Heart left ventricle (tissue), 16 donors: ENCODE measurements around the gene OSR1. TPM values are rescaled to one million over a fixed set of nuclear protein-coding genes. Genes with fewer than 3 reads are reported as not detected.

Experiments used
- ATAC-seq, 4 donors: fragments of 200-7000 bp; cut with Tn5 transposase; one replicate each; pipeline ENCODE4 v1.9.1; 2020 to 2022; ENCODE audit warnings: moderate library complexity in 4 of 4, mild to moderate bottlenecking in 3 of 4, moderate number of reproducible peaks in 1 of 4
- DNase-seq, 5 donors: peaks; one replicate each; pipeline ENCODE4 v3.0.0-alpha.2; 2020
- H3K27ac ChIP-seq, 12 donors: fragments of 200-600 bp; sonication (generic) in 4 of 12; one replicate each; pipeline versions ENCODE4 v1.5.0 to v1.8.0; 2016 to 2022; ENCODE audit warnings: mild to moderate bottlenecking in 2 of 12
- H3K27me3 ChIP-seq, 9 donors: fragments of 200-600 bp; sonication (generic) in 2 of 9; one replicate each; pipeline versions ENCODE4 v1.5.1 to v1.8.0; 2016 to 2022; ENCODE audit warnings: mild to moderate bottlenecking in 3 of 9
- H3K36me3 ChIP-seq, 9 donors: fragments of 200-600 bp; sonication (generic) in 2 of 9; one replicate each; pipeline versions ENCODE4 v1.5.0 to v1.8.0; 2018 to 2022; ENCODE audit warnings: mild to moderate bottlenecking in 2 of 9
- H3K4me1 ChIP-seq, 12 donors: fragments of 200-600 bp; sonication (generic) in 4 of 12; one replicate each; pipeline versions ENCODE4 v1.5.0 to v1.8.0; 2016 to 2022; ENCODE audit warnings: mild to moderate bottlenecking in 3 of 12
- H3K4me3 ChIP-seq, 12 donors: fragments of 200-600 bp; sonication (generic) in 4 of 12; one replicate each; pipeline versions ENCODE4 v1.5.0 to v1.8.0; 2017 to 2022; ENCODE audit warnings: mild to moderate bottlenecking in 9 of 12, moderate library complexity in 4 of 12
- H3K9me3 ChIP-seq, 12 donors: fragments of 200-600 bp; sonication (generic) in 4 of 12; one replicate each; pipeline versions ENCODE4 v1.5.0 to v1.8.0; 2016 to 2022; ENCODE audit warnings: mild to moderate bottlenecking in 1 of 12
- CTCF ChIP-seq, 12 donors: fragments of 200-600 bp; sonication (generic) in 4 of 12; IDR thresholded peaks; one replicate each; pipeline versions ENCODE4 v1.5.0 to v1.8.0; 2018 to 2022; ENCODE audit warnings: antibody characterized with exemption in 12 of 12, mild to moderate bottlenecking in 5 of 12
- POLR2A ChIP-seq, 2 donors: fragments of 450-650 bp; IDR thresholded peaks; one replicate each; pipeline ENCODE4 v1.6.1; 2017; ENCODE audit warnings: antibody characterized with exemption in 2 of 2, mild to moderate bottlenecking in 2 of 2, moderate library complexity in 2 of 2
- WGBS, 4 donors: extraction: QIAGEN DNeasy Blood & Tissue Kit in 2 of 4; methylation state at CpG; one replicate each; pipeline versions ENCODE4 v1.1.5 to v1.1.7; 2013 to 2018; 5-methylcytosine and 5-hydroxymethylcytosine counted together
- intact Hi-C, 10 donors: fragments of 100-400 bp; cut with DNase I; formaldehyde crosslinking; loops; one replicate each; pipeline versions ENCODE4 v1.11.1 to v1.14.2; 2022
- polyA plus RNA-seq, 2 donors: library from polyadenylated mRNA; stranded (reverse); fragments of 200-250 nt; gene quantifications; one replicate each; pipeline ENCODE4 v1.2.3, GENCODE V29; 2013
- total RNA-seq, 9 donors: library from RNA; depleted of rRNA in 2 of 9; stranded (reverse); fragments of >200 nt in 2 of 9; fragmentation: NEBNext Ultra II Directional in 3 of 9; extraction: Animal tissue kit (Norgen Biotek cat#: 25700) in 3 of 9; gene quantifications; one replicate each; pipeline versions ENCODE4 v1.1.0 to v1.2.4, GENCODE V29; 2016 to 2023
- donor health status: ischemic (EF 13 %, LVEDD 7.1; RV severe dilation, severe dysfunction).
- donor health status: healthy with polysubstance abuse.
- donor health status: DM: no; HTN: yes; CAD: no.
- donor health status: DM: no; HTN: no; CAD: no.
- donor health status: ischemic (EF 25% LVEDD 6.9; RV normal size, moderate dysfunction).
- donor health status: ischemic (EF 25% LVEDD 5.7; RV mildly dilated, moderate dysfunction).
- donor health status: healthy.
- donor health status: DM: yes; HTN: yes; CAD: no.
- donor health status: ischemic (EF 35%, LVEDD 5.7; RV mildly dilated, moderate dysfunction).
- donor health status: nonischemic (EF 11% LVEDD 7.7; RV severe dilation, severe dysfunction).
- donor health status: DM: yes; HTN: yes; CAD: no.
- donor health status: PGD.
- donor health status: ischemic (EF 29% LVEDD 5.4; RV normal size, mild dysfunction).
- donor health status: nonischemic (EF 23%, LVEDD 6.1; RV moderate dilation, normal function).

The OSR1 gene
- total and polyA plus RNA-seq, 11 donors: 1.4 to 26.0 (median 4.7) TPM

- TF ChIP-seq CTCF (IDR thresholded peaks at IDR 0.05) (no peak), POLR2A (IDR thresholded peaks at IDR 0.05) (no peak)
- DNase-seq (peak in 1 of 5 donors; percentile 38), ATAC-seq (no peak)
- Histone ChIP-seq H3K4me3 (peak overlapping the region in 8 of 12 donors; percentile 10 to 36 (median 27)), H3K9me3 (no peaks in the 10 kb centered on the region), H3K36me3 (peaks cover 0 to 17% (median 0%) of the 10 kb centered on the region in 9 donors), H3K4me1 (peaks cover 0 to 38% (median 14%) of the 10 kb centered on the region in 12 donors), H3K27ac (peak overlapping the region in 1 of 12 donors; percentile 52), H3K27me3 (peaks cover 0 to 74% (median 30%) of the 10 kb centered on the region in 9 donors)
- 45 to 52% (median 49%) methylated on average over 24 to 29 of the region's 29 CpGs for WGBS, 4 donors
- intact Hi-C loops: loop anchor here in 3 of 10 donors (5.0 to 10.0 kb wide), 6 partner anchors 307 to 917 kb away; no protein-coding TSS in a partner anchor
These were observed 6.3 kb downstream of the OSR1 start for GRCh38 chr2:19351899-19352697.

DNA sequence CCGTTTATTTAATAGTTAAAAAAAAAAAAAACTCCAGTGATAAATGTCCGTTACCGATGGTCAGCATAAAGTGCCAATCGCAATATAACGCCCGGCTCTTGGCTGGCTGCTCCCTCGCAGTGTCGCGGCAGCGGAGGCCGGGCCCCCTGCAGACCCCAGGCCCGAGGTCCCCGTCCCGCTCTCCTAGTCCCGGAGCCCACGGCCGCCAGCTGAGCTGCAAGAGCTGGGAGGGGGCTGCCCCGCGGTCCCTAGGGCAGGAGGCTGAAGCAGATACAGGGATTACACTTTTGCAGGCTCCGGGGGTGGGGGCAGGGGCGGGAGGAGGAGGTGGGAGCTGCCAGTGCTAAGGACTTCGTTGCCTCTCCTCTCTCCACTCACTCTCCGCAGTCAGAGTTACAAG is 6.9 kb downstream of the OSR1 start:
- H3K36me3 ChIP-seq: peaks cover 0 to 17% (median 0%) of the 10 kb centered on the region in 9 donors
- 44 to 54% (median 48%) methylated on average over 23 of the region's 23 CpGs for WGBS, 4 donors
- H3K4me3 ChIP-seq: peak overlapping the region in 8 of 12 donors; percentile 10 to 36 (median 27)
- H3K27ac ChIP-seq: peak overlapping the region in 1 of 12 donors; percentile 93
- peaks cover 0 to 38% (median 14%) of the 10 kb centered on the region in 12 donors for H3K4me1 ChIP-seq
- DNase-seq: no peak
- ATAC-seq: no peak
- TF ChIP-seq CTCF (IDR thresholded peaks at IDR 0.05) (no peak), POLR2A (IDR thresholded peaks at IDR 0.05) (no peak)
- H3K27me3 ChIP-seq: peaks cover 0 to 68% (median 24%) of the 10 kb centered on the region in 9 donors
- H3K9me3 ChIP-seq: no peaks in the 10 kb centered on the region
- intact Hi-C loops: loop anchor here in 3 of 10 donors (5.0 to 10.0 kb wide), 6 partner anchors 307 to 917 kb away; no protein-coding TSS in a partner anchor

DNA sequence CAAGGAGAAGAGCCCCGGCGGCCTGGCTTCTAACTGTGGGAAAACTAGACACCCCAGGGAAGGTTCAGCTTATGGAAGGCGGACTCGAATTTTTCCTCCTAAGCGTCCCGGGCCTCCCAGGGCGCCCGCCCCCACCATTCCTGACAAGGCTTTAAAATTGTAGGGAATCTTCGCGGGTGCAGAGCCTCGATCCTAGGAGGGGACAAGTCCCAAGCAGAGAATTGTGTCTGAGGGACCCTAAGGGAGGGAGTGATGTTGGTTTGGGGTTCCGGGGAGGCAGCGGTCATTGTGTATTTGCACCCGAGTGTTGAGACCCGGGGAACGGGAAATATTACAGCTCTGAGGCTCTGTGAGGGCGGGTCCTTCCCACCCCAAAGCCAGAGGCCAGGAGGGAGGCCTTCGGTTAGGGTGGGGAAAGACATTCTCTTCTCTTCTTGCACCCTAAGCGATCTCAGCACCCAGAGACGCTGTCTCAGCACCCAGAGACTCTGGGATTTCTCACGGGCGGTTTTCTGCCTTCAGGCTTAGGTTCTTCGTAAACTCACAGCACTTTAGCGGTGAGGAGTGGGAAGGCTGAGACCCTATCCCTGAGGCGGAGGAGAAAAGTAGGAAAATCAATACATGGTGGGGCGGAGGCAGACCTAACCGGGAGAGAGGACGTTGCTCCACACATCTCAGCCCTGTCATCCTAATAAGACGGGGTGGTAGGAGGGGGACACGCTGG is 7.6 kb downstream of the OSR1 start:
- ATAC-seq: no peak
- TF ChIP-seq POLR2A (IDR thresholded peaks at IDR 0.05) (no peak), CTCF (IDR thresholded peaks at IDR 0.05) (no peak)
- H3K9me3 ChIP-seq: no peaks in the 10 kb centered on the region
- WGBS, 4 donors: 49 to 61% (median 52%) methylated on average over 29 to 30 of the region's 30 CpGs
- DNase-seq: no peak
- intact Hi-C loops: loop anchor here in 4 of 10 donors (1.0 to 10.0 kb wide), 7 partner anchors 306 to 916 kb away; no protein-coding TSS in a partner anchor
- H3K36me3 ChIP-seq: peaks cover 0 to 17% (median 0%) of the 10 kb centered on the region in 9 donors
- H3K4me1 ChIP-seq: peaks cover 0 to 31% (median 14%) of the 10 kb centered on the region in 12 donors
- H3K4me3 ChIP-seq: peak overlapping the region in 9 of 12 donors; percentile 20 to 47 (median 39)
- H3K27ac ChIP-seq: peak overlapping the region in 4 of 12 donors; percentile 22 to 93 (median 40)
- peaks cover 0 to 62% (median 18%) of the 10 kb centered on the region in 9 donors for H3K27me3 ChIP-seq
